WTC11 (cell line): ENCODE results near the gene LEF1. TPM values are rescaled to one million over a fixed set of nuclear protein-coding genes. Genes with fewer than 3 reads are reported as not detected.

ENCODE experiments used
- ATAC-seq: fragments of 200-7000 bp; cut with Tn5 transposase; 2 replicates; pipeline ENCODE4 v1.10.0; 2021; ENCODE audit warnings: mild to moderate bottlenecking, moderate library complexity
- CTCF ChIA-PET: fragments of 300-600 bp; sonication (Branson Sonifier 250); formaldehyde crosslinking; loops from one replicate; lab custom pipeline; 2021; ENCODE audit warnings: antibody characterized with exemption; lab: Charles Lee
- POLR2A ChIA-PET: fragments of 350-600 bp; sonication (Branson Sonifier 250); formaldehyde crosslinking; loops from one replicate; lab custom pipeline; 2021; ENCODE audit warnings: antibody characterized with exemption; lab: Charles Lee
- DNase-seq: peaks from one replicate; pipeline ENCODE4 v3.0.0; 2021; ENCODE audit warnings: low spot score
- H3K27ac Mint-ChIP-seq: 2 replicates; pipeline ENCODE4 v1.8.0; 2021; ENCODE audit warnings: mixed read lengths
- H3K27me3 Mint-ChIP-seq: 2 replicates; pipeline ENCODE4 v1.8.0; 2021; ENCODE audit warnings: low read depth, mild to moderate bottlenecking, moderate library complexity, mixed read lengths
- H3K36me3 Mint-ChIP-seq: 2 replicates; pipeline ENCODE4 v1.8.0; 2021; ENCODE audit warnings: mixed read lengths
- H3K4me1 Mint-ChIP-seq: 2 replicates; pipeline ENCODE4 v1.8.0; 2022; ENCODE audit warnings: mixed read lengths
- H3K4me3 Mint-ChIP-seq: 2 replicates; pipeline ENCODE4 v1.8.0; 2021; ENCODE audit warnings: mild to moderate bottlenecking, moderate library complexity, mixed read lengths
- H3K9me3 Mint-ChIP-seq: 2 replicates; pipeline ENCODE4 v1.8.0; 2021; ENCODE audit warnings: mixed read lengths
- CBFB ChIP-seq: sonication (generic); formaldehyde crosslinking; IDR thresholded peaks from 2 replicates; pipeline ENCODE4 v1.8.1; 2022; ENCODE audit warnings: mild to moderate bottlenecking, low read depth, missing genetic modification reagents
- CDX4 ChIP-seq: fragments of 250-450 bp; sonication (Bioruptor Pico); IDR thresholded peaks from 2 replicates; pipeline ENCODE4 v1.9.0; 2021; ENCODE audit warnings: moderate library complexity, mild to moderate bottlenecking, inconsistent platforms, borderline replicate concordance
- ERG ChIP-seq: fragments of 250-450 bp; sonication (Bioruptor Pico); IDR thresholded peaks from 2 replicates; pipeline ENCODE4 v1.8.0; 2021; ENCODE audit warnings: mild to moderate bottlenecking
- ESRRA ChIP-seq: sonication (generic); formaldehyde crosslinking; IDR thresholded peaks from 2 replicates; pipeline ENCODE4 v1.8.1; 2022; ENCODE audit warnings: mild to moderate bottlenecking, missing genetic modification reagents, borderline replicate concordance
- FOXK1 ChIP-seq: sonication (generic); formaldehyde crosslinking; IDR thresholded peaks from 2 replicates; pipeline ENCODE4 v1.8.0; 2022; ENCODE audit warnings: mild to moderate bottlenecking, moderate library complexity, missing genetic modification reagents
- GRHL2 ChIP-seq: fragments of 250-450 bp; sonication (Bioruptor Pico); IDR thresholded peaks from 2 replicates; pipeline ENCODE4 v1.8.0; 2022; ENCODE audit warnings: mild to moderate bottlenecking, moderate library complexity; ENCODE audit not compliant: insufficient replicate concordance, severe bottlenecking
- JUN ChIP-seq: sonication (generic); formaldehyde crosslinking; IDR thresholded peaks from 2 replicates; pipeline ENCODE4 v1.8.0; 2023; ENCODE audit warnings: mild to moderate bottlenecking, missing genetic modification reagents
- PRRX2 ChIP-seq: fragments of 250-450 bp; sonication (Bioruptor Pico); IDR thresholded peaks from 2 replicates; pipeline ENCODE4 v1.8.0; 2021; ENCODE audit warnings: mild to moderate bottlenecking
- SMAD3 ChIP-seq: sonication (generic); formaldehyde crosslinking; IDR thresholded peaks from 2 replicates; pipeline ENCODE4 v1.8.0; 2022; ENCODE audit warnings: missing genetic modification reagents, mild to moderate bottlenecking, borderline replicate concordance
- SOX15 ChIP-seq: fragments of 250-450 bp; sonication (Bioruptor Pico); IDR thresholded peaks from 2 replicates; pipeline ENCODE4 v1.9.0; 2021; ENCODE audit warnings: mild to moderate bottlenecking
- TP53 ChIP-seq: sonication (generic); formaldehyde crosslinking; IDR thresholded peaks from 2 replicates; pipeline ENCODE4 v1.8.1; 2023; ENCODE audit warnings: mild to moderate bottlenecking, missing genetic modification reagents
- ZBTB21 ChIP-seq: sonication (generic); formaldehyde crosslinking; IDR thresholded peaks from 2 replicates; pipeline ENCODE4 v1.8.1; 2023; ENCODE audit warnings: mild to moderate bottlenecking, missing genetic modification reagents, borderline replicate concordance
- ZNF121 ChIP-seq: sonication (generic); formaldehyde crosslinking; IDR thresholded peaks from 2 replicates; pipeline ENCODE4 v1.8.0; 2023; ENCODE audit warnings: missing genetic modification reagents
- ZNF219 ChIP-seq: sonication (generic); formaldehyde crosslinking; IDR thresholded peaks from 2 replicates; pipeline ENCODE4 v1.8.0; 2023; ENCODE audit warnings: missing genetic modification reagents, mild to moderate bottlenecking, borderline replicate concordance
- ZNF232 ChIP-seq: sonication (generic); formaldehyde crosslinking; IDR thresholded peaks from 2 replicates; pipeline ENCODE4 v1.8.0; 2022; ENCODE audit warnings: mild to moderate bottlenecking, missing genetic modification reagents
- ZNF317 ChIP-seq: sonication (generic); formaldehyde crosslinking; IDR thresholded peaks from 2 replicates; pipeline ENCODE4 v1.8.1; 2023; ENCODE audit warnings: low read depth, mild to moderate bottlenecking, moderate library complexity, missing genetic modification reagents, borderline replicate concordance
- ZNF532 ChIP-seq: fragments of 250-450 bp; sonication (Bioruptor Pico); IDR thresholded peaks from 2 replicates; pipeline ENCODE4 v1.9.0; 2021; ENCODE audit warnings: mild to moderate bottlenecking, borderline replicate concordance
- ZNF671 ChIP-seq: fragments of 250-450 bp; sonication (Bioruptor Pico); IDR thresholded peaks from 2 replicates; pipeline ENCODE4 v1.8.0; 2021; ENCODE audit warnings: mild to moderate bottlenecking
- total RNA-seq: library from RNA; stranded (reverse); gene quantifications from 3 replicates; pipeline ENCODE4 v1.2.3, GENCODE V29; 2021
- TF ChIP-seq, protein P1 (sequence below): sonication (generic); formaldehyde crosslinking; conservative IDR thresholded peaks from 2 replicates; pipeline ENCODE4 v1.8.1; 2022; ENCODE audit warnings: mild to moderate bottlenecking, missing genetic modification reagents
- TF ChIP-seq, protein P2 (sequence below): sonication (generic); formaldehyde crosslinking; IDR thresholded peaks from 2 replicates; pipeline ENCODE4 v1.8.1; 2022; ENCODE audit warnings: low read depth, mild to moderate bottlenecking, moderate library complexity, missing genetic modification reagents, borderline replicate concordance

LEF1 gene
- total RNA-seq, 1 experiment from 2014 or later: 1.3 TPM

DNA sequence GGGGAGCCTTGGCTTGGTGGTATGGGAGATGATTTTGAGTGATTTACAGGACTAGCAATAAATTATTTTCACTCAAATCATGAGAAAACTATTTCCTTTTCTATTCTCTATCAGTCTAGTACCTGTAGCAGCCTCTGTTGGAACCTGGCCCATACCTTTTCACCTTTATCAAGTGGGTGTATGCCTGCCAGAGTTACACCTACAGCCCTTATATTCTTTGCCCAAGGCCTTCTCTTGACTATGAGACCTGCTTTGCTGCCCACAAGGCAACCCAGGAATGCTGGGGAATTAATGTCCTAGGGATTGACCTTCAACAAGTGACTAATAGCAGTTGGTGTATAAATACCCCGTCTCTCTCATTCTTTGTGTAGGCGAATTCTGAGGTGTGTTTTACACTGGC lies 20.0 kb upstream of the LEF1 start:
- ATAC-seq: no peak
- CTCF ChIA-PET: no interaction called here
- H3K27me3 Mint-ChIP-seq: peaks cover 62% of the 10 kb centered on the region
- H3K9me3 Mint-ChIP-seq: no peaks in the 10 kb centered on the region
- H3K27ac Mint-ChIP-seq: no peak overlapping the region
- no peak for TF ChIP-seq ZNF232 (CRISPR knock-in tag)
- POLR2A ChIA-PET: no interaction called here
- peaks cover 26% of the 10 kb centered on the region for H3K4me1 Mint-ChIP-seq
- no peaks in the 10 kb centered on the region for H3K36me3 Mint-ChIP-seq
- H3K4me3 Mint-ChIP-seq: no peak overlapping the region
- DNase-seq: no peak

DNA sequence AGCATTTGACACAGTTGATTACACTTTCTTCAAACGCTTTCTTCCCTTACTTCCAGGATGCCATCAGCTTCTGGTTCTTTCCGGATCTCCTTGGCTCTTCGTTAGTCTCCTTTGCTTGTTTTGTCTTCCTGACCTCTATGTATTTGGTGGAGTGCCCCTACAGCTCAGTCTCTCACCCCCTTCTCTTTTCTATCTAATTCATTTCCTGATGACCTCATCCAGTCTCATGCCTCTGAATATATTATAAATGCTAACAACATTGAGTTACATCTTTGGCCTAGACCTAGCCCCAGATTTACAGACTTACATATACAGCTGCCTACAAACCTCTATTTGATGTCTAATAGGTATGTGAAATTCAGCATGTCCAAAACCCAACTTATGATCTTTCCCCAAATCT lies 16.5 kb upstream of the LEF1 start:
- Mint-ChIP-seq H3K4me1 (peaks cover 11% of the 10 kb centered on the region), H3K9me3 (no peaks in the 10 kb centered on the region), H3K27ac (no peak overlapping the region), H3K4me3 (no peak overlapping the region), H3K36me3 (no peaks in the 10 kb centered on the region), H3K27me3 (peaks cover 46% of the 10 kb centered on the region)
- CTCF ChIA-PET: no interaction called here
- ATAC-seq (no peak), DNase-seq (no peak)
- TF ChIP-seq, protein P1, sequence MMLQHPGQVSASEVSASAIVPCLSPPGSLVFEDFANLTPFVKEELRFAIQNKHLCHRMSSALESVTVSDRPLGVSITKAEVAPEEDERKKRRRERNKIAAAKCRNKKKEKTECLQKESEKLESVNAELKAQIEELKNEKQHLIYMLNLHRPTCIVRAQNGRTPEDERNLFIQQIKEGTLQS (CRISPR knock-in tag): no peak
- TF ChIP-seq CDX4 (no peak), GRHL2 (no peak), SOX15 (no peak), ZNF121 (no peak), ZNF219 (CRISPR knock-in tag) (no peak), ERG (CRISPR knock-in tag) (no peak), ZNF671 (CRISPR knock-in tag) (no peak), ESRRA (CRISPR knock-in tag) (no peak), CBFB (CRISPR knock-in tag) (no peak), PRRX2 (CRISPR knock-in tag) (no peak), ZBTB21 (no peak), ZNF317 (CRISPR knock-in tag) (no peak), FOXK1 (no peak), JUN (CRISPR knock-in tag) (no peak), ZNF532 (no peak), TP53 (no peak), ZNF232 (CRISPR knock-in tag) (no peak), SMAD3 (CRISPR knock-in tag) (no peak)
- TF ChIP-seq, protein P2, sequence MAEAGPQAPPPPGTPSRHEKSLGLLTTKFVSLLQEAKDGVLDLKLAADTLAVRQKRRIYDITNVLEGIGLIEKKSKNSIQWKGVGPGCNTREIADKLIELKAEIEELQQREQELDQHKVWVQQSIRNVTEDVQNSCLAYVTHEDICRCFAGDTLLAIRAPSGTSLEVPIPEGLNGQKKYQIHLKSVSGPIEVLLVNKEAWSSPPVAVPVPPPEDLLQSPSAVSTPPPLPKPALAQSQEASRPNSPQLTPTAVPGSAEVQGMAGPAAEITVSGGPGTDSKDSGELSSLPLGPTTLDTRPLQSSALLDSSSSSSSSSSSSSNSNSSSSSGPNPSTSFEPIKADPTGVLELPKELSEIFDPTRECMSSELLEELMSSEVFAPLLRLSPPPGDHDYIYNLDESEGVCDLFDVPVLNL (CRISPR knock-in tag): no peak
- POLR2A ChIA-PET: no interaction called here
